ENCODE data around the gene TNS1.

The TNS1 gene

GRCh38 chr2:217848351-217848957, 154.3 kb downstream of the TNS1 start:
- DNase-seq (ENCODE audit: low read depth), result no peak

- no peak for DNase-seq (ENCODE audit: low read depth)
These were observed 155.0 kb downstream of the TNS1 start for GRCh38 chr2:217847552-217848350.

- no peak for DNase-seq (ENCODE audit: low read depth)
These were observed 155.7 kb downstream of the TNS1 start for GRCh38 chr2:217847115-217847514.

- no peak for DNase-seq (ENCODE audit: low read depth)
These were observed 156.5 kb downstream of the TNS1 start for GRCh38 chr2:217846321-217846743.

- no peak for DNase-seq (ENCODE audit: low read depth)
These were observed 157.5 kb downstream of the TNS1 start for GRCh38 chr2:217845301-217845700.

- DNase-seq (ENCODE audit: low read depth), result no peak
These were observed 158.1 kb downstream of the TNS1 start for GRCh38 chr2:217844696-217845095.

- DNase-seq (ENCODE audit: low read depth), result no peak
These were observed 159.5 kb downstream of the TNS1 start for GRCh38 chr2:217843324-217843723.

GRCh38 chr2:217842017-217842416, 160.8 kb downstream of the TNS1 start:
- DNase-seq (ENCODE audit: low read depth), result no peak

- no peak for DNase-seq (ENCODE audit: low read depth)
These were observed 162.3 kb downstream of the TNS1 start for GRCh38 chr2:217840522-217840921.

GRCh38 chr2:217839750-217840107, 163.1 kb downstream of the TNS1 start:
- DNase-seq (ENCODE audit: low read depth), result no peak

- no peak for DNase-seq (ENCODE audit: low read depth)
These were observed 163.6 kb downstream of the TNS1 start for GRCh38 chr2:217839073-217839749.

GRCh38 chr2:217838409-217838831, 164.4 kb downstream of the TNS1 start:
- no peak for DNase-seq (ENCODE audit: low read depth)

GRCh38 chr2:217837530-217837929, 165.3 kb downstream of the TNS1 start:
- DNase-seq (ENCODE audit: low read depth), result no peak

- DNase-seq (ENCODE audit: low read depth), result no peak
These were observed 165.8 kb downstream of the TNS1 start for GRCh38 chr2:217836901-217837491.

- DNase-seq (ENCODE audit: low read depth), result no peak
These were observed 166.6 kb downstream of the TNS1 start for GRCh38 chr2:217835931-217836891.

GRCh38 chr2:217834744-217835513, 167.9 kb downstream of the TNS1 start:
- DNase-seq (ENCODE audit: low read depth), result no peak

- DNase-seq (ENCODE audit: low read depth), result no peak
These were observed 168.7 kb downstream of the TNS1 start for GRCh38 chr2:217834057-217834620.

GRCh38 chr2:217833439-217833838, 169.4 kb downstream of the TNS1 start:
- DNase-seq (ENCODE audit: low read depth), result no peak

GRCh38 chr2:217832987-217833386, 169.8 kb downstream of the TNS1 start:
- no peak for DNase-seq (ENCODE audit: low read depth)

- DNase-seq (ENCODE audit: low read depth), result no peak
These were observed 170.7 kb downstream of the TNS1 start for GRCh38 chr2:217832115-217832514.

Measured in T-helper 22 cell (primary cell).